Neural progenitor cell (in vitro differentiated cells): ENCODE measurements around the gene GHR.

Experiments
- EZH2 ChIP-seq: fragments of 200-600 bp; sonication (generic); IDR thresholded peaks from 2 replicates; pipeline ENCODE4 v1.6.1; 2017; ENCODE audit warnings: antibody characterized with exemption, mild to moderate bottlenecking, moderate library complexity
- EZH2phosphoT487 ChIP-seq: fragments of 200-600 bp; sonication (generic); IDR thresholded peaks from 2 replicates; pipeline ENCODE4 v1.6.1; 2017; ENCODE audit warnings: antibody characterized with exemption
- TF ChIP-seq, protein P1 (sequence below): fragments of 200-600 bp; sonication (generic); IDR thresholded peaks from 2 replicates; pipeline ENCODE4 v1.5.1; 2017; ENCODE audit warnings: antibody characterized with exemption, mild to moderate bottlenecking

GRCh38 chr5:42518595-42519221 is 95.5 kb downstream of the GHR start:
- TF ChIP-seq, protein P1, sequence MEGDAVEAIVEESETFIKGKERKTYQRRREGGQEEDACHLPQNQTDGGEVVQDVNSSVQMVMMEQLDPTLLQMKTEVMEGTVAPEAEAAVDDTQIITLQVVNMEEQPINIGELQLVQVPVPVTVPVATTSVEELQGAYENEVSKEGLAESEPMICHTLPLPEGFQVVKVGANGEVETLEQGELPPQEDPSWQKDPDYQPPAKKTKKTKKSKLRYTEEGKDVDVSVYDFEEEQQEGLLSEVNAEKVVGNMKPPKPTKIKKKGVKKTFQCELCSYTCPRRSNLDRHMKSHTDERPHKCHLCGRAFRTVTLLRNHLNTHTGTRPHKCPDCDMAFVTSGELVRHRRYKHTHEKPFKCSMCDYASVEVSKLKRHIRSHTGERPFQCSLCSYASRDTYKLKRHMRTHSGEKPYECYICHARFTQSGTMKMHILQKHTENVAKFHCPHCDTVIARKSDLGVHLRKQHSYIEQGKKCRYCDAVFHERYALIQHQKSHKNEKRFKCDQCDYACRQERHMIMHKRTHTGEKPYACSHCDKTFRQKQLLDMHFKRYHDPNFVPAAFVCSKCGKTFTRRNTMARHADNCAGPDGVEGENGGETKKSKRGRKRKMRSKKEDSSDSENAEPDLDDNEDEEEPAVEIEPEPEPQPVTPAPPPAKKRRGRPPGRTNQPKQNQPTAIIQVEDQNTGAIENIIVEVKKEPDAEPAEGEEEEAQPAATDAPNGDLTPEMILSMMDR = no peak
- no peak for TF ChIP-seq EZH2
- TF ChIP-seq EZH2phosphoT487 = no peak
